Astrocyte (in vitro differentiated cells and primary cell): Measurements from ENCODE around the gene PDE7B. TPM values are rescaled to one million over a fixed set of nuclear protein-coding genes. Genes with fewer than 3 reads are reported as not detected.

Experiments
- DNase-seq: peaks from one replicate; pipeline ENCODE4 v3.0.0-alpha.2; 2010; ENCODE audit warnings: low read depth
- FAIRE-seq: peaks from 2 replicates; lab custom pipeline; 2011; peaks lifted over from hg19 to GRCh38; lab: Jason Lieb, UNC
- H2AFZ ChIP-seq: 2 replicates; pipeline ENCODE4 v1.6.0; 2012; ENCODE audit warnings: low read depth, low read length, inconsistent platforms
- H3K27ac ChIP-seq: 2 replicates; pipeline ENCODE4 v1.5.1; 2011; ENCODE audit warnings: low read depth, low read length, inconsistent platforms
- H3K27me3 ChIP-seq: 2 replicates; pipeline ENCODE4 v1.6.0; 2011; ENCODE audit warnings: low read length, inconsistent platforms; ENCODE audit not compliant: insufficient read depth
- H3K36me3 ChIP-seq: 2 replicates; pipeline ENCODE4 v1.5.1; 2011; ENCODE audit warnings: low read length, inconsistent platforms; ENCODE audit not compliant: insufficient read depth
- H3K4me1 ChIP-seq: 2 replicates; pipeline ENCODE4 v1.5.1; 2011; ENCODE audit warnings: low read length, inconsistent platforms; ENCODE audit not compliant: insufficient read depth
- H3K4me2 ChIP-seq: 2 replicates; pipeline ENCODE4 v1.6.0; 2012; ENCODE audit warnings: low read length, inconsistent platforms
- H3K4me3 ChIP-seq: 2 replicates; pipeline ENCODE4 v1.5.1; 2011; ENCODE audit warnings: low read depth, mild to moderate bottlenecking, low read length, inconsistent platforms; ENCODE audit not compliant: insufficient read depth
- H3K79me2 ChIP-seq: 2 replicates; pipeline ENCODE4 v1.6.0; 2012; ENCODE audit warnings: mild to moderate bottlenecking, low read length, inconsistent platforms; ENCODE audit not compliant: insufficient read depth
- H3K9ac ChIP-seq: 2 replicates; pipeline ENCODE4 v1.6.0; 2012; ENCODE audit warnings: mild to moderate bottlenecking, low read length, inconsistent platforms
- H3K9me3 ChIP-seq: 2 replicates; pipeline ENCODE4 v1.5.1; 2012; ENCODE audit warnings: low read depth, mild to moderate bottlenecking, low read length, inconsistent platforms; ENCODE audit not compliant: insufficient read depth
- H4K20me1 ChIP-seq: 2 replicates; pipeline ENCODE4 v1.6.0; 2012; ENCODE audit warnings: low read length, inconsistent platforms; ENCODE audit not compliant: insufficient read depth
- H3K27ac Mint-ChIP-seq: one replicate; pipeline ENCODE4 v1.8.0; 2021; ENCODE audit warnings: mild to moderate bottlenecking, mixed read lengths; ENCODE audit not compliant: unreplicated experiment
- H3K27me3 Mint-ChIP-seq: one replicate; pipeline ENCODE4 v1.8.0; 2021; ENCODE audit warnings: low read depth, mixed read lengths; ENCODE audit not compliant: unreplicated experiment
- H3K36me3 Mint-ChIP-seq: one replicate; pipeline ENCODE4 v1.8.0; 2021; ENCODE audit warnings: low read depth, mixed read lengths; ENCODE audit not compliant: unreplicated experiment
- H3K4me1 Mint-ChIP-seq: one replicate; pipeline ENCODE4 v1.8.0; 2021; ENCODE audit warnings: low read depth, mixed read lengths; ENCODE audit not compliant: unreplicated experiment
- H3K4me3 Mint-ChIP-seq: one replicate; pipeline ENCODE4 v1.8.0; 2021; ENCODE audit warnings: mild to moderate bottlenecking, moderate library complexity, mixed read lengths; ENCODE audit not compliant: unreplicated experiment
- H3K9me3 Mint-ChIP-seq: one replicate; pipeline ENCODE4 v1.8.0; 2021; ENCODE audit warnings: mild to moderate bottlenecking, mixed read lengths; ENCODE audit not compliant: unreplicated experiment
- CTCF ChIP-seq: IDR thresholded peaks from 2 replicates; pipeline ENCODE4 v1.5.1; 2011; ENCODE audit warnings: low read depth, mild to moderate bottlenecking, inconsistent platforms, low read length, moderate library complexity; ENCODE audit not compliant: insufficient read depth
- EZH2 ChIP-seq: IDR thresholded peaks from 2 replicates; pipeline ENCODE4 v1.6.1; 2012; ENCODE audit warnings: mild to moderate bottlenecking, low read length, inconsistent platforms; ENCODE audit not compliant: insufficient read depth
- total RNA-seq: library from RNA; stranded (reverse); gene quantifications from 2 replicates; pipeline ENCODE4 v1.2.1, GENCODE V29; 2021

Gene PDE7B
- total RNA-seq, 1 donor from 2014 or later: 0.27 TPM

GRCh38 chr6:135936606-135937005, 85.1 kb downstream of the PDE7B start:
- H3K36me3 Mint-ChIP-seq: no peaks in the 10 kb centered on the region
- H3K4me3 ChIP-seq: no peak overlapping the region
- no peaks in the 10 kb centered on the region for H3K27me3 ChIP-seq
- H3K9me3 ChIP-seq: no peaks in the 10 kb centered on the region
- peak overlapping the region; percentile 63 for H3K4me2 ChIP-seq
- TF ChIP-seq CTCF (no peak), EZH2 (no peak)
- H4K20me1 ChIP-seq: no peaks in the 10 kb centered on the region
- H3K4me1 ChIP-seq: peaks cover 20% of the 10 kb centered on the region
- DNase-seq (peak; percentile 96), FAIRE-seq (peak; percentile 99)
- peak overlapping the region; percentile 98 for H3K27ac ChIP-seq
- H3K27me3 Mint-ChIP-seq: no peaks in the 10 kb centered on the region
- peaks cover 18% of the 10 kb centered on the region for H3K4me1 Mint-ChIP-seq
- H2AFZ ChIP-seq: peak overlapping the region; percentile 74
- H3K79me2 ChIP-seq: no peaks in the 10 kb centered on the region
- no peaks in the 10 kb centered on the region for H3K9me3 Mint-ChIP-seq
- H3K36me3 ChIP-seq: no peaks in the 10 kb centered on the region
- peak overlapping the region; percentile 96 for H3K27ac Mint-ChIP-seq
- peak overlapping the region; percentile 79 for H3K9ac ChIP-seq
- no peak overlapping the region for H3K4me3 Mint-ChIP-seq

- H3K9ac ChIP-seq: peak overlapping the region; percentile 43
- H3K4me1 Mint-ChIP-seq: peaks cover 18% of the 10 kb centered on the region
- peak overlapping the region; percentile 96 for H3K27ac Mint-ChIP-seq
- no peak overlapping the region for H3K4me3 ChIP-seq
- DNase-seq: no peak
- no peaks in the 10 kb centered on the region for H3K27me3 Mint-ChIP-seq
- no peaks in the 10 kb centered on the region for H3K79me2 ChIP-seq
- peaks cover 20% of the 10 kb centered on the region for H3K4me1 ChIP-seq
- peak overlapping the region; percentile 63 for H3K4me2 ChIP-seq
- no peak overlapping the region for H3K4me3 Mint-ChIP-seq
- no peaks in the 10 kb centered on the region for H4K20me1 ChIP-seq
- no peaks in the 10 kb centered on the region for H3K9me3 Mint-ChIP-seq
- TF ChIP-seq CTCF (no peak), EZH2 (no peak)
- no peaks in the 10 kb centered on the region for H3K9me3 ChIP-seq
- FAIRE-seq: no peak
- no peaks in the 10 kb centered on the region for H3K36me3 Mint-ChIP-seq
- peak overlapping the region; percentile 98 for H3K27ac ChIP-seq
- no peaks in the 10 kb centered on the region for H3K27me3 ChIP-seq
- no peak overlapping the region for H2AFZ ChIP-seq
- H3K36me3 ChIP-seq: no peaks in the 10 kb centered on the region
Observed at GRCh38 chr6:135937106-135937505, 85.6 kb downstream of the PDE7B start.

- Histone ChIP-seq H3K9me3 (no peaks in the 10 kb centered on the region), H3K36me3 (no peaks in the 10 kb centered on the region), H4K20me1 (no peaks in the 10 kb centered on the region), H2AFZ (no peak overlapping the region), H3K27ac (no peak overlapping the region), H3K4me2 (no peak overlapping the region), H3K9ac (no peak overlapping the region), H3K79me2 (no peaks in the 10 kb centered on the region), H3K27me3 (no peaks in the 10 kb centered on the region), H3K4me1 (peaks cover 20% of the 10 kb centered on the region), H3K4me3 (no peak overlapping the region)
- Mint-ChIP-seq H3K4me3 (no peak overlapping the region), H3K9me3 (no peaks in the 10 kb centered on the region), H3K4me1 (peaks cover 18% of the 10 kb centered on the region), H3K27me3 (no peaks in the 10 kb centered on the region), H3K36me3 (no peaks in the 10 kb centered on the region), H3K27ac (no peak overlapping the region)
- DNase-seq (peak; percentile 39), FAIRE-seq (peak; percentile 45)
- TF ChIP-seq CTCF (peak; percentile 24), EZH2 (no peak)
Observed at GRCh38 chr6:135938576-135939207, 87.2 kb downstream of the PDE7B start.
